GM18858 (cell line): Measurements from ENCODE around the gene PLPPR1.
A peak's percentile ranks its signal among the peaks of the same experiment; 100 is the strongest.
"Not testable (repeated sequence)": the region's sequence is repeated elsewhere in the genome, so short reads cannot be mapped to it uniquely, and the experiment has no call there.

ENCODE experiments used
- ATAC-seq: cut with Tn5 transposase; IDR thresholded peaks from one replicate; pipeline ENCODE4 v1.9.1; 2021; ENCODE audit not compliant: unreplicated experiment

Gene PLPPR1

DNA sequence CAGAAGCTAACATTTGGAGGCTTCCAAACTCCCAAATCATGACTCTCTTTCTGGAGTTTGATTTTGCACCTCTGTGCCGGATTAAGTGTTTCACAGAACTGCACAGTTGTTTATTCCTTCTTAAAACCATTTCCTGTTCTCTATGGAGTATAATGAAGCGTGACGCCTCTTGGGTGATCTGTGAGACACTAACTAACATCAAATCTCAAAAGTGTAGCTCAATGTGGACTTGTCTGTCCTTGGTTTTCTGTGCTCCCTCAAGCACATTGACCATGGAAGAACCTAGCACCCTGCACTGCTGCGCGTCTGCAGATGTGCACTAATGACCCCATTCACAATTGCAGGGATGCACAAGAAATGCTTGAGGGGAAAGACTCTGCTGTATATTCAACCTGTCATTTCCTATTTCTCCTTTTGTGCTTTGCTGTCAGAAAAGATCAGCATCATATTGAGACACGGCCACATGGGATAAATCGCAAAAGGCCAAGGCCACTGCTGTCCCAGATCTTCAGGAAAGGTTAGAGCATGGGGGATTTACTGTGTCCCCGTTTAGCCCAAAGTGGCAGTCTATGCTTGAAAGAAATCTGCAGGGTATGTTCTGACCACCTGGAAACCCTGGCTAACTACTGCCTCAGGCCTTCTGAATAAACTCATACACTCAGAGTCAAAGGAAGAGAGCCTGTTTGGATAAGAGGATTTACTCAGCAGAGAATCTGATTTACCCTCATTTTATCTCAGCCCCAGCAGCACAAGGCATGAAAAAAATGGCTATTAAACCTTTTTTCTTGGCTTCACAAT is 246.6 kb downstream of the PLPPR1 start:
- no peak for ATAC-seq

DNA sequence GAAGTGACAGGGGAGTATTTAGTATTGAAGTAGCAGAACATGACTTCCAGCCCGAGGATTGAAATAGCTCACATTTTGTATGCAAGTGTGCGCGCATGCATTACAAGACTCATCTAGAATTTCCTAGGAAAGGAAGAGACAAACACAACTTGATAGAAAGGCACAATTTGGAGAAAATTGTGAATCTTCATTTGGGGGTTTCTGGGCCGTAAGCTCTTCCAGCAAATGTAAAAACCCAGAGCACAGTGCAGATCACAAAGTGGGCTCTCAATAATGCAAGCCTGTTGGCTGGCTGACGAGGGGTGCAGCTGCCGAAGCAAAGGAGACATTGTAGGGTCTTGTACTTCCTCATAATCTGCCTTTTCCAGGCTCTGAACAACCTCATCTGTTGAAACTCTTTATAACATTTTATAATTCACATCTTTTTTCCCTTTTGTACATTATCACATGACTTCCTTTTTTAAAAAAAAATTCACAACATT is 247.3 kb downstream of the PLPPR1 start:
- no peak for ATAC-seq

DNA sequence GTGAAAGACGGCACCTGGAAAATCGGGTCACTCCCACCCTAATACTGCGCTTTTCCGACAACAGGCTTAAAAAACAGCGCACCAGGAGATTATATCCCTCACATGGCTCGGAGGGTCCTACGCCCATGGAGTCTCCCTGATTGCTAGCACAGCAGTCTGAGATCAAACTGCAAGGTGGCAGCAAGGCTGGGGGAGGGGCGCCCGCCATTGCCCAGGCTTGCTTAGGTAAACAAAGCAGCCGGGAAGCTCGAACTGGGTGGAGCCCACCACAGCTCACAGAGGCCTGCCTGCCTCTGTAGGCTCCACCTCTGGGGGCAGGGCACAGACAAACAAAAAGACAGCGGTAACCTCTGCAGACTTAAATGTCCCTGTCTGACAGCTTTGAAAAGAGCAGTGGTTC is 262.5 kb downstream of the PLPPR1 start:
- not testable (repeated sequence) for ATAC-seq

DNA sequence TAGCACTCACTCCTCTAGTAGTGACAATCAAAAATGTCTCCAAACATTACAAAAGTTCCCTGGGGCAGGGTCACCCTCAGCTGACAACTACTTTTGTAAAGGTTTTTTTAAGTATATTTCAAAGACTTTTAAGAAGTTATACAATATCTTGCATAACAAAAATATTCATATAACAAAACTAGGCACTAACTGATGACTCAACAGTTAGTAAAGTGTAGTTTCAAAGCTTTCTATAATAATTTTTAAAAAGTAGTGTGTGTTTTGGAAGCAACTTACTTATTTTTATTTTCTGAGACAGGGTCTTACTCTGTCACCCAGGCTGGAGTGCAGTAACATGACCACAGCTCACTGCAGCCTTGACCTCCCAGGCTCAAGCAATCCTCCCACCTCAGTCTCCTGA is 271.4 kb downstream of the PLPPR1 start:
- ATAC-seq: no peak

DNA sequence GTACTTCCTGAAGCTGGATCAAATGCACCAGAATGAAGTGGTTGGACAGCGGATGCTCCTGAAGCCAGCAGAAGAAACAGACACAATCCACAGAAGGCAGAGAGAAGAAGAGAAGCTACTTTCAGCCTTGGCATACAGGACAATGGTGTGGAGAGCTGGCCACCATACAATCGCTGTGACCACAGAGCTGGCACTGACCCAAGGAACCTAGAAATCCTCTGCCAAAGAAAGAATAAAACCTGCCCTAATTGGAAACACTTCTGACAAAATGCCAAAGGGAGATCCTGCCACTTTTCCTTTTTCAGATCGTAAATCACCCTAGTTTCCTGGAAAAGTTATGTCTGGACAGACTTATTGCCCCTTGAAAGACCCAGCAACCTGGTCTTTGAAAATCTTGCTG is 278.5 kb downstream of the PLPPR1 start:
- ATAC-seq: no peak

DNA sequence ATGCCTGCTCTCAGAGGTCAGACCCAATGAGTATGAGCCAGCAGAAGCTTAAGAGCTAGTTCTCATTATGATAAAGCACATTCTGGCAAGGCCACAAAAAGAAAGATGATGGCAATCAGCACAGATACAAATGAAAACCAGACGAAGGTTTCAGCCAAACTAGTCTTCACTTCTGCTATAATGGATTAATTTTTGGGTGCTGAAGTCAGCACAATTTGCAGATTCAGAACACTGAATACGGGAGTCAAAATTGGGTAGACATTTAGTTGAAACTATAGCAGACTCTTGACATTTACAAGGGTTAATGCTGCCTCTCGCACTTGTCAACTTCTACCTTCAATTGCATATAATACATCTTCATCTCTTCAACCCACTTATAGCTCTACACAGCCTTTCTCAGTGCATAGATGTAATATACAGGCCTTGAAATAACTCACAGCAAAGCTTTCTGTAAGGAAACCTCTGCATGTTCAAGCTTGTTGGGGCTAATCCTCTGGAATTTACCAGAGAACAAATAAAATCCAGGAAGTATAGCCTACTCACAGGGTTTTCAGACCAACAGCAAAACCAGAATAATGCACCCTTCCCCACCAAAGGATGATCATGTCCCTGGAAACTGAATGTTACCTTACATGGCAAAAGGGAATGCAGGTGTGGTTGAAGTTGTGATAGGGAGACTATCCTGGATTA is 279.1 kb downstream of the PLPPR1 start:
- ATAC-seq: no peak

GRCh38 chr9:101309139-101309538 is 280.6 kb downstream of the PLPPR1 start:
- no peak for ATAC-seq

DNA sequence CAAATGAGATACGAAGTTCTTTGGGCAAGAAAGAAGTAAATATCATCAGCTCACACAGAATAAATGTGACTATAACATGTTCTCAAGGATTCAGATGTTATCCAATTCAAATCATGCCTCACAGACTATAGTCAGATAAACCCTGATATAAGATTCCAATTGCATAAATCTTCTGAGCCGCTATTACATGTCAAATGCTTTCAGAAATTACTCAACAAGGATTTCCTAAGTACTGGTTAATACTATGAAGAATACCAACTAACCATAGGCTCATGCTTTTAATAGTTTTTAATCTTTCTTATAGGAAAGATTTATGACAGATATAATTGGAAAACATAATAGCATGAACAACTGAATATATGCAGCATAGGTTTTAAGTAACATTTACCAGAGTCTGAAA is 282.7 kb downstream of the PLPPR1 start:
- no peak for ATAC-seq

DNA sequence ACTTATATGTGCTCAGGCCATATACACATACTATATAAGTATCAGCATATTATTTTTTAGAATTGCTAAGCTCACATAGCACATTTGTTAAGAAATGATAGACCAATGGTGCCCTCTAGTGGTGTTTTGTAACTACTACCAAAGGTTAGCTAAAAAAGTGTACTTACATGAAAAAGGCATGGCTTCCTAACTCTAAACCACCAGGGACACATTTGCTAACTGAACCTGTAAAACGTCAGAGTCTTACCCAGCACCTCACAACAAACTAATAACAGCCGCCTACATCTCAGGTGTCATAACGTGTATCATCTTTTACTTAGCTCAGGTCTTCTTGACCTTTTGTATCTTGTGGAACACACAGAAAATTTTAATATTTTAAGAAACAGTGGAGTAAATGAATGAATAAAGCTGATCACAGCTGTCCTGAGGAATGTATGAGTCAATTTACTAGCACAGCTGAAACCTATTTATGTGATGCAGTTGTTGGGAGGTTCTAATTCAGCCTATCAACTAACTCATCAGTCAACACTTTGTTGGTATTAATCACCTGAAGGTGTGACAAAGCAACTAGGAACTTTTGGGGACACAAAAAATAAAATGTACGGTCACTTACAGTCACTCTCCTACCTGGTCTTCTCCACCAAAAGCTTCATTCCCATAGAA is 283.4 kb downstream of the PLPPR1 start:
- ATAC-seq: peak; percentile 93

DNA sequence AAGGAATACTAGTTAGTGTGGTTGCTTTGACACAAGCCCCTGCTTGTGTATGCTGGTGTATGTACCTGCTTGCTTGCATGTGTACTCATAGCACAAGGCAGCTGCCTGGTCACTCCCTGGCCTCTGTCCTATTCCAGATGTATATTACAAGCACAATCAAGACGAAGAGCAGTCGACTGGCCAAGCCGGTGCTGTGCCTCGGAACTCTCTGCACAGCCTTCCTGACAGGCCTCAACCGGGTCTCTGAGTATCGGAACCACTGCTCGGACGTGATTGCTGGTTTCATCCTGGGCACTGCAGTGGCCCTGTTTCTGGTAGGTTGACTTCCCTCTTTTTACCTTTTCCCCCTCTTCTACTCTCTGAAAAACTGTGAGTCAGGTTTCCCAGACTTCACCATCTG is 284.1 kb downstream of the PLPPR1 start:
- ATAC-seq: no peak

DNA sequence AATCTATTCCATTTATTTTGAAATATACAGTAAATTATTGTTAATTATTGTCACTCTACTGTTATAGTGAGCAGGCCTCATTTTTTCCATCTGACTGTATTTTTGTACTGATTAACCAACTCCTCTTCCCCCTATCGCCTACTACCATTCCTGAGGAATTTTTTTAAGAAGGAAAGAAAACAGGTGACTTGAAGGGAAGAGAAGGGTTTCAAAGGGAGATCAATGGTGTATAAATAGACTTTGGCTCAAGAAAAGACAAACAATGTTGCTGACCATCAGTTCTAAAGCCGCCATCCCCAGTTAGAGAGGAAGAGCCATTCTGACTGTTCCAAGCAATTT is 286.6 kb downstream of the PLPPR1 start:
- no peak for ATAC-seq

DNA sequence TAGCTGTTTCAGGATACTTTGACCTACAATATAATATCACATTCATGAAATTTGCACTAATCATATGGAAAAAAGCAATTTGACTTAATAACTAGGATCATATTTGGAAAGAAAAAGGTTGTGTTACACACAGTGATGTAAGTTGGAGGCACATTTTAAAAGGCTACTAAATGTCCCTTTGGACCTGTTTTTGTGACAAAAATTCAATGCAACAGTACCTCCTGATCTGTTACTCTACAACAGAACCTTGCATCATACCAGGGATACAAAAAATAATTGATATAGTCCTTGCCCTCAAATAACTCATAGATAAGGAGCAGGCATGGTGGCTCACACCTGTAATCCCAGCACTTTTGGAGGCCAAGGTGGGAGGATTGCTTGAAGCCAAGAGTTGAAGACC is 289.2 kb downstream of the PLPPR1 start:
- ATAC-seq: no peak

DNA sequence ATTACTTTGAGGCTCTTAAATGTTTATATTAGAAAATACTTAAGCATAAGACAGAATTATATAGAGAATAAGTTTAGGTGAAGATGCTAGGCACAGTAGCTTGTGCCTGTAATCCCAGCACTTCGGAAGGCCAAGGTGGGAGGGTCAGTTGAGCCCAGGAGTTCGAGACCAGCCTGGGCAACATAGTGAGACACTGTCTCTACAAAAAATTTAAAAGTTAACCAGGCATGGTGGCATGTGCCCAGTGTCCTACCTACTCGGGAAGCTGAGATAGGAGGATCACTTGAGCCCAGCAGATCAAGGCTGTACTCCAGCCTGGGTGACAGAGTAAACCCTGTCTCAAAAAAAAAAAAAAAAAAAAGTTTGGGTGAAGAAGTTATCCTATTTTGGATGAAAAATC is 294.6 kb downstream of the PLPPR1 start:
- ATAC-seq: no peak

- ATAC-seq: no peak
Measured at GRCh38 chr9:101324245-101324804, 295.8 kb downstream of the PLPPR1 start.

DNA sequence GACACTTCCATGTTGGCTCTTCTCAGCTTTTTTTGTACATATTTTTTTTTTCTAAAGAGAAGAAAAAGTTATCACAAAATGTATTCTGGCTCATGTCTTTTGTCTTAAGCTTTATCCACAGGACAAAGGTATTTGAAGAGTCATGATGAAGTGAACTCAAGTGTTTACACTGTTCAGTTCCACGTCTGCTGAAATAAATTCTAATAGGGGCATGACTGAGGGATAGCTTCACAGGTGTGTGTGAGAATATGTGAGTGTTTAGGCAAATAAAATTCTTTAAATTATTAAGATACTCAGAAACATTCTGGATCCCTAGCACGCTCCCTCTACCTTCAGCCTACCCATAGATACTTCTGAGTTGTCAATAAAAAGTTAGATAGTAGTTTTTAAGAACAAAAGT is 296.5 kb downstream of the PLPPR1 start:
- no peak for ATAC-seq

DNA sequence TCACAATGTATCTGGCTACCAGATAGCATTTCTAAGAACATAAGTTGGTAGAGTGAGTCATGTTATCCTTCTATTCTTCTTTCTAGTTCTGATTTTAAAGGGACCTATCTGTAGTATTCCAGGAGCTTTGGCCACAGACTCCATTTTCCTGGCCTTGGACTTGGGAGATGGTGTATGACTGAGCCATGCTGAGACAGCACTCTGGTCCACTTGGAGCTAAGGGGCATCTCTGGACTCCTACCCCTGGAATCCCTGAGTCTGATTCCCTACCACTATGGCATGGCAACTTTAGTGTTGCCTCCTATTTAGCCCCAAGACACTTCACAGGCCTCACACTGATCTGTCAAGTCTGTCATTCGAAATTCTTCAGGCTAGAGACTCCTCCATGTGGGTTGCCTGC is 297.5 kb downstream of the PLPPR1 start:
- ATAC-seq: no peak

- ATAC-seq: no peak
Measured at GRCh38 chr9:101326501-101326900, 298.0 kb downstream of the PLPPR1 start.

DNA sequence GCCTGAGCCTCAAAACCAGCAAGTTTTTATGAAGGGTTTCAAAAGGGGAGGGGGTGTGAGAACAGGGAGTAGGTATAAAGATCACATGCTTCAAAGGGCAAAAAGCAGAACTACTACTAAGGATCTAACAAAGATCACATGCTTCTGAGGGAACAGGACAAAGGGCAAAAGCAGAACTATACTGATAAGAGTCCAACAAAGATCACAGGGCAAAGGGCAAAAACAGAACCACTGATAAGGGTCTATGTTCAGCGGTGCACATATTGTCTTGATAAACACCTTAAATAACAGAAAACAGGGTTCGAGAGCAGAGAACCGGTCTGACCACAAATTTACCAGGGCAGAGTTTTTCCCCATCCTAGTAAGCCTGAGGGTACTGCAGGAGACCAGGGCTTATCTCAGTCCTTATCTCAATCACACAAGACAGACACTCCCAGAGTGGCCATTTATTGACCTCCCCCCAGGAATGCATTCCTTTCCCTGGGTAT is 298.9 kb downstream of the PLPPR1 start:
- not testable (repeated sequence) for ATAC-seq

GRCh38 chr9:101332362-101332761 is 303.8 kb downstream of the PLPPR1 start:
- no peak for ATAC-seq

GRCh38 chr9:101333490-101333889 is 305.0 kb downstream of the PLPPR1 start:
- ATAC-seq: no peak

DNA sequence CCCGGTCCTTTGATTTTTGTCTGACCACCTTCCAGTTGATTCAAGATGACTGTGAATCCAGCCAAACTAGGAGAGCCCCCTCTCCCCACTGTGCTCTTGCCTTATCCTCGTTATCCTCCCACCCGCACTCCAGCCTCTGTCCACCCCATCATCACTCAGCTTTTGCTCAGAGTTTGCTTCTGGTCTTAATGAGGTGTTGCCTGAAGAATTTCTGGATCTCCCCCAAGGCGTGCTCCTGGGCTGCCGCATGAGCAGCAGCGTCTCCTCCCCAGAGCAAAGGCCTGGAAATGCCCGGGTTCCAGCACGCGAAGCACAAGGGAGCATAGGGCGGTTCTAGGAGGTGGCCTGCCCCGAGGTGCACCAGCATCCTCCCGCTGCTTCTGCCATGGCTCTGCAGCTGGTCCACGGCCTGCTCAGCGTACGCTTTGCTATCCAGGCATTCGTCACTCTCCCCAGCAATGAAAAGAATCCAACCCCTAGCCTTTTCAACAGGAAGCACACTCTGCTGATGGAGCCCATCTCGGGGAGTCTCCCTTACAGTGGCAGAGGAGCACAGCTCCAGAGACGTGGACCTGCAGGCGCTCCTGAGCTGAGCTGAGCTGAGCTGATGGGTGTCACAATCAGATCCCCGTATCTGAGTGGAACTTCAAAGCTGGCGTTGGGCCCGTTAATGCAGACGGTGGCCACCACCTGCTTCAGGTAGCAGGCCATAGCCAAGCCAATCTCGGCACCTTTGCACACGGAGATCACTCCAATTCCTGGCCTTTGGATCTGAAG is 305.6 kb downstream of the PLPPR1 start:
- no peak for ATAC-seq
